Right forelimb (tissue), 1 donor: Measurements from ENCODE around the gene ATL2.
"Not testable (repeated sequence)": the region's sequence is repeated elsewhere in the genome, so short reads cannot be mapped to it uniquely, and the experiment has no call there.

Source experiments
- DNase-seq: peaks from one replicate; pipeline ENCODE4 v3.0.0-alpha.2; 2018

Gene ATL2

DNA sequence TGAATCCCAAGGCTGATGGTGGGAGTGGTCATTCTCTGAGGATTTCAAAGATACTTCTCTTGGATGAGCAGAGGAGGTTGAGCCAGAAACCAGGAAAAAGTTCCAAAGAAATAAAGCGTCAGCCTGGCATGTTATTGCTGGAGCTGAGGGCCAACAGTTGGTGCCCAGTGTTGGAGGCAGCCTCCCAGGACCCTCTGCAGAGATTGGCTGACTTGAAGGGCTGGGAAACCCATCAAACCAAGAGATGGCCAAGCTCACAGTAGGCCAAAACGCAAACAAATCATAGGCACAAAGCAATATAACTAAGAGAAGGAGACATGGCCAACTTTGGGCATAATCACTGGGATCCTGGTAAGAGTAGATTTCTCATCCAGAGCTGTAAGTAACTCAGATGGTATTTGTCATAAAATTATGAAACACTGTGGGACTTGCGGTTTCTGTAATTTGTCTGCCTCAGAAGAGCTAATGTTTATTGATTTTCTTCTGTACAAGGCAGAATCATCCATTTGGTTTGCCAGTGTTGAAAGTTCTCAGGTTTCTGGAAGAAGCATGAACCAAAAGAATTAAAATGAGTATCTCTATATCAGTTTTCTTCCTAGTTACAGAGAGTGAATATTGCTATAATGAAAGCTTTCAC, 108.3 kb downstream of the ATL2 start:
- DNase-seq = no peak

DNA sequence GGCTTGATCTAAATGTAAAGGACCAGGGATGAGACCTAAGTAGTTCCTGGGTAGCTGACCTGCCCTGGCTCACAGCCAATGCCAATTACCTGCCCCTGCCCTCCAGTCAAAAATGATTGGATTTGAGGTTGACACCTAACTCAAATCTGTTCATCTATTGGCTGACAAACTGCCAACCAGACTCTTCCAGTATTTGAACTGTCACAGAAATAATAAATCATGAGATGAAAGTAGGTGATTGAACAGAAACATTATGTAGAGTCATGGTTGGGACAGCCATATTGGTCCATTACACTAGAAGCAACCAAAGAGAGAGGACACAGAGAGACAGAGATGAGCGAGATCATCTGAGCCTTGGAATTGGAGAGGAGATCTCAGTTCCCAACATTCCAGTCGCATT, 109.1 kb downstream of the ATL2 start:
- no peak for DNase-seq

DNA sequence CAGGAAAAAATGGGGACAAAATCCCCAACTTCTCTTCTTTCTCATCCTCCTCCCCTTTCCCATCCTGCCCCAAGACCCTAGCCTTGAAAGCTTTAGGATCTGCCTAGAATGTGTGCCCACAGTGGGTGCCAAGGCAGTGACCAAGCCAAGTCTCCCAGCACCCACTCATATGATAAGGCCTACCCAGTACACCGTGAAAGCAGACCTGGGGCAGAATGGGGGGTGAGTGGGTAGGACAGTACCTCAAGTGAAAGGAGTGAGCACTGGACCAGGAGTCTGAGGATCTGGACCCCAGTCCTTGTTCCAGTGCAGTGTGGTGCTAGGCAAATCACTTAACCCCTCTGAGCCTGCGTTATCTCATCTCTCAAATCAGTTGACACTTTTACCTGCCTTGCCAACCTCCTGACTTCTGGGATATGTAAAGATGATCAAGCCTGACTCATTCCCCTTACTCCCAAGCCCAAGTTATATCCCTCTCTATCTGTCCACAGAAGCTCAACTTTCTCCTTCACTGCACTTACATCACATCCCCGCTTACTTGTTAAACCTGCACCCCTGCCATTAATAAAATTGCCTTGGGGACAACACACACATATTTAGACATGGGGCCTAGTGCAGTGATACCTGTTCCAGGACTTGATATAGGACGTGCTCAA, 109.7 kb downstream of the ATL2 start:
- DNase-seq = no peak

GRCh38 chr2:38266382-38267061, 110.6 kb downstream of the ATL2 start:
- DNase-seq = no peak

DNA sequence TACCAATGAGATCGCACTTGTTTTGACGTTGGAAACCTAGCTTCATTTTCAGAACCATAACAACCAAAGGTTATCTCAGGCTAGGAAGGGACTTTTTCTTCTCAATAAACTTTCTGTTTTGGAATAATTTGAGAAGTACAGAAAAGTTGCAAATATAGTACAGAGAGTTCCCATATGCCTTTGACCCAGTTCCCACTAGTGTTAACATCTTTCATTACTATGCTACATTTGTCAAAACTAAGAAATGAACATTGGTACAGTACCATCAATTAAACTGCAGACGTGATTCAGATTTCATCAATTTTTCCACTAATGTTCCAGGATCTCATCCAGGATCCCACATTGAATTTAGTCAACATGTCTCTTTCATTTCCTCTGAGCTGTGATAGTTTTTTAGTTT, 111.6 kb downstream of the ATL2 start:
- no peak for DNase-seq

DNA sequence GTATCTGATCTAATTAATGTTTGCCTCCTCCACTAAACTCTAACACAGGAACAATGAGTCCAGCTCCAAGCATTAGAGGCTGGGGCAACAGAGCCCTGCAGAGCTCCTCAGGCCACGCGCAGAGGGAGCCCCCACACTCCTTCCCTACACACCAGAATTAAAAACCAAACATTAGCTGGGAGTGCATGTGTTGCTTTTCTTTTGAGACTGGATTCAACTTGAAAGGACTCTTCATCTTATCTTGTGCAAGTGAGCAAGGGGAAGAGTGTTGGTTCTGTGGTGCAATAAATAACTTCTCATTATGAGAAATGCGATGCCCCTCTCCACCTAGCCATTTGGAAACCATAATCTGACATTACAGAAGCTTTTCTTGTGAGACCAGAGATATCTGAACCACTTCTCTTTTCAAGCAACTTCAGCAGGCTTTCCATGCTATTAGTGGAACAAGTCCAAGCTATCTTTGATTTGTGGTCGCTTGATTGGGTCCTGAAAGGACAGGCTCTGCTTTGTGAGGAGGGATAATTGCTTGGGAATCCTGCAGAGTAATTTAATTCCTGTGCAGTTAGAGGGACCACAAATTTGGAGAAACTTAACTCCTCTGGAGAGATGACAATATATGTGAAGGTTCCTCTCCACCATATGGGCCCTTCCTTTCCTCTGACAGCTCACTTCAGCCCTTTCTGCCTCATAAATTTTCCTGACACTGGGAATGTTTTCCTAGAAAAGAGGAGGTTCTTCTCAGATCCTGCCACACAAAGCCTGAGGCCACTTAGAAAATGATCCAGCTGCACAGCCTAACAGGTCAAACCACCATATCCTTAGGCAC, 112.5 kb downstream of the ATL2 start:
- DNase-seq = no peak

GRCh38 chr2:38263293-38263692, 113.8 kb downstream of the ATL2 start:
- DNase-seq = no peak

GRCh38 chr2:38262069-38262871, 114.8 kb downstream of the ATL2 start:
- DNase-seq = no peak

- no peak for DNase-seq
Measured at GRCh38 chr2:38261569-38262068, 115.5 kb downstream of the ATL2 start.

- DNase-seq = no peak
Measured at GRCh38 chr2:38260972-38261371, 116.1 kb downstream of the ATL2 start.

GRCh38 chr2:38260469-38260868, 116.6 kb downstream of the ATL2 start:
- DNase-seq = no peak

DNA sequence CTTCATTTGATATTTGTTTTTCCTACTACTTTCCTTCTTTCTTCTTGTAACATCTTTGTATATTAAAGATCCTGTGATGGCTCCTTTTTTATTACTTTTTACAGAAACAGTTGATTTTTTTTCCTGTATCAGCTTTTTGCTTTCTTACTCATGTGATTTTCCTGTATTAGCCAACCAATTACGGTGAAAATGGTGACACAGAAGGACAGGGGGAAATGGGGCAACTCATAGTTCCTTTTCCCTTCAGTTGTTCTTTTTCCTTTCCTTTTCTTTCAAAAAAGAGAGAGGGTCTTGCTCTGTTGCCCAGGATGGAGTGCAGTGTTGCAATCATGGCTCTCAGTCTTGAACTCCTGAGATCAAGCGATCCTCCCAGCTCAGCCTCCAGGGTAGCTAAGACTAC, 117.8 kb downstream of the ATL2 start:
- DNase-seq = no peak

DNA sequence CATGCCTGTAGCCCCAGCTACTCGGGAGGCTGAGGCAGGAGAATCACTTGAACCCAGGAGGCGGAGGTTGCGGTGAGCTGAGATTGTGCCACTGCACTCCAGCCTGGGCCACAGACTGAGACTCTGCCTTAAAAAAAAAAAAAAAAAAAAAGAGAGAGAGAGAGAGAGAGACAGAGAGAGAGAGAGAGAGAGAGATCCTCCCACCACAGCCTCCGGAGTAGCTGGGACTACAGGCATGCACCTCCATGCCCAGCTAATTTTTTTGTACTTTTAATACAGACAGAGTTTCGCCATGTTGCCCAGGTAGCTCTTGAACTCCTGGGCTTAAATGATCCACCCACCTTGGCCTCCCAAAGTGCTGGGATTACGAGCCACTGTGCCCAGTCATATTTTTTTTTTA, 119.4 kb downstream of the ATL2 start:
- not testable (repeated sequence) for DNase-seq

DNA sequence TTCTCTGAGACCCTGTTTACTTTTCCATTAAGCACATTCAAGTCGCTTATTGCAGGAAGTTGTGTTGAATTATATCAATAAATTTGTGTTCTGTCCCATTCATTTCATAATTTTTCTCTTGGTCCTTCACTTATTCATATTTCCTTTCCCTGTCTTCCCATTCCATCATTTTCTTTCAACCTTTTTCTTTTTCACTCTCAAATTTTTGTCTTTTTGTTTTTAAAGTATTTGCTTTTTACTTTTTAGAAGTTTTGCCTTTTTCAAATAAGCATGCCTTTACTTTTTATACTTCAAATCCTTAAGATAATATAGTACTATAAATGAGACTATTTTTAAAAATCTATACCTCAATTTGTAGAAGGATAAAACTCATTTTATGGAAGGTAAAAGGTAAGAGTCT, 120.5 kb downstream of the ATL2 start:
- no peak for DNase-seq

DNA sequence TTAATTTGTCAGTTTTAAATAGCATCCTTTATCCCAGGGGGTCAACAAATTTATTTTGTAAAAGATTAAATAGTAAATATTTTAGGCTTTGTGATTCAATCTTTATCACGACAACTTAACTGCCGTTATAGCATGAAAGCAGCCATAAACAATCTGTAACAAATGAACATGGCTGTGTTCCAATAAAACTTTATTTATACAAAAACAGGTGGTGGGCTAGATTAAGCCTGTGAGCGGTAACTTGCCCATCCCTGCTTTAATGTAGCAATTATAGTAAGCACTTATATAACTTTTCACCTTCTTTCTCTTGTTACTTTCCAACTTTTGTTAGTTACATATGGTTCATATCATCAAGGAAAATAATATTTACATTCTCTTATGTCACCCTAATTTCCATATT, 121.9 kb downstream of the ATL2 start:
- DNase-seq = no peak

GRCh38 chr2:38254796-38255195, 122.3 kb downstream of the ATL2 start:
- DNase-seq = no peak

DNA sequence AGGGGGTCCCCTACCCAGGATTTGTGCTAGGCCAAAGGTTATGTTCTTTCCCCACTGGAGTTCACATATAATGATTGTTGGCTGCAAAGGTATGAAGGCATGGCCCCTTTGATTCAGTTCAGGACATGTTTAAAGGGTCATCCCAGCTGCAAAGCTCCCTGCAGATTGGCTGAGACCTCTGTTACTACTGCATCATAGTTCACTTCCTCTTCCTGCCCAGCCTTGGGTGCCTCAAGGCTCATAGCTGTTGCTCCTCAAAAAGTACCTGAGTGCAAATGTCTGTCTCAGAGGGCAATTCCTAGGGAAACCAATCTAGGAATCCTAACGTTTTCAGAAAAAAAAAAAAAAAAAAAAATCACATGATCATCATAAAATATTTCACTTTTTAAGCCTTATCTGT, 125.1 kb downstream of the ATL2 start:
- no peak for DNase-seq

GRCh38 chr2:38248707-38249106, 128.4 kb downstream of the ATL2 start:
- DNase-seq = no peak

- DNase-seq = no peak
Measured at GRCh38 chr2:38248255-38248654, 128.8 kb downstream of the ATL2 start.

DNA sequence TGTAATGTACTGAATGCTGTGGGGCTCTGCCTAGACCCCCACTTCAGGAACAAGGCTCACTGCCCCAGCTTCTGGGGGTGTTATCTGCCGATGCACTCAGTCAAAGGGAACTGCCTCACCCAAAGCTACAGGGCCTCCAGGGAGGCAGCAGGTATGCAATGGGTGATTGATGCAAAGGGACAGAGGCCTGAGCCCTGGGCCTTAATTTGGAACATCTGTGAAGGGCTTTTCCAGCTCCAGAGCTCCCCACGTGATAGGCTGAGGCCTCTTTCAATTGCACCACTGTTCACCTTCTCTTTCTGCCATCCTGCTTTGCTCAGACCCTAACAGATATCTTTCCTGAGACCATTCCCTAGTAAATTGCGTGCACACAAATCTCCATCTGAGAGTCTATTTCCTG, 131.0 kb downstream of the ATL2 start:
- no peak for DNase-seq

GRCh38 chr2:38245114-38245641, 131.9 kb downstream of the ATL2 start:
- no peak for DNase-seq

- no peak for DNase-seq
Measured at GRCh38 chr2:38244301-38244700, 132.8 kb downstream of the ATL2 start.
